ENCODE results near the gene CDS1.

GRCh38 chr4:84631573-84631972 lies 48.6 kb downstream of the CDS1 start:
- TF ChIP-seq POLR2A (IDR thresholded peaks at IDR 0.05; ENCODE audit: low read depth, low read length) (no peak), POLR2AphosphoS5 (IDR thresholded peaks at IDR 0.05; ENCODE audit: low read depth, low read length) (no peak)
